ENCODE measurements around the gene SND1.

SND1 gene

GRCh38 chr7:127908430-127909258 is 256.6 kb downstream of the SND1 start (continued):
- TF ChIP-seq FEZF1 (tag by site-specific recombination; IDR thresholded peaks at IDR 0.05), result peak; percentile 94
- no peak for TF ChIP-seq ZNF707 (tag by site-specific recombination; IDR thresholded peaks at IDR 0.05)
- peak; percentile 39; the same call in 1 of the 2 replicates for TF ChIP-seq PRDM4 (tag by site-specific recombination; IDR thresholded peaks at IDR 0.05)
- TF ChIP-seq, protein P1, sequence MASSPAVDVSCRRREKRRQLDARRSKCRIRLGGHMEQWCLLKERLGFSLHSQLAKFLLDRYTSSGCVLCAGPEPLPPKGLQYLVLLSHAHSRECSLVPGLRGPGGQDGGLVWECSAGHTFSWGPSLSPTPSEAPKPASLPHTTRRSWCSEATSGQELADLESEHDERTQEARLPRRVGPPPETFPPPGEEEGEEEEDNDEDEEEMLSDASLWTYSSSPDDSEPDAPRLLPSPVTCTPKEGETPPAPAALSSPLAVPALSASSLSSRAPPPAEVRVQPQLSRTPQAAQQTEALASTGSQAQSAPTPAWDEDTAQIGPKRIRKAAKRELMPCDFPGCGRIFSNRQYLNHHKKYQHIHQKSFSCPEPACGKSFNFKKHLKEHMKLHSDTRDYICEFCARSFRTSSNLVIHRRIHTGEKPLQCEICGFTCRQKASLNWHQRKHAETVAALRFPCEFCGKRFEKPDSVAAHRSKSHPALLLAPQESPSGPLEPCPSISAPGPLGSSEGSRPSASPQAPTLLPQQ (tag by site-specific recombination; IDR thresholded peaks at IDR 0.05), result 0 out of 2 replicates have a peak, but pooled peaks have one; percentile 19
- TF ChIP-seq, protein P2, sequence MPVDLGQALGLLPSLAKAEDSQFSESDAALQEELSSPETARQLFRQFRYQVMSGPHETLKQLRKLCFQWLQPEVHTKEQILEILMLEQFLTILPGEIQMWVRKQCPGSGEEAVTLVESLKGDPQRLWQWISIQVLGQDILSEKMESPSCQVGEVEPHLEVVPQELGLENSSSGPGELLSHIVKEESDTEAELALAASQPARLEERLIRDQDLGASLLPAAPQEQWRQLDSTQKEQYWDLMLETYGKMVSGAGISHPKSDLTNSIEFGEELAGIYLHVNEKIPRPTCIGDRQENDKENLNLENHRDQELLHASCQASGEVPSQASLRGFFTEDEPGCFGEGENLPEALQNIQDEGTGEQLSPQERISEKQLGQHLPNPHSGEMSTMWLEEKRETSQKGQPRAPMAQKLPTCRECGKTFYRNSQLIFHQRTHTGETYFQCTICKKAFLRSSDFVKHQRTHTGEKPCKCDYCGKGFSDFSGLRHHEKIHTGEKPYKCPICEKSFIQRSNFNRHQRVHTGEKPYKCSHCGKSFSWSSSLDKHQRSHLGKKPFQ (tag by site-specific recombination; IDR thresholded peaks at IDR 0.05), result no peak
- TF ChIP-seq TCF7L2 (IDR thresholded peaks at IDR 0.05; ENCODE audit: borderline replicate concordance, low read depth, low read length), result peak; percentile 50; the same call in 1 of the 2 replicates
- TF ChIP-seq ZNF341 (tag by site-specific recombination; IDR thresholded peaks at IDR 0.05; ENCODE audit: low read depth), result 0 out of 2 replicates have a peak, but pooled peaks have one; percentile 11
- no peak for TF ChIP-seq PATZ1 (tag by site-specific recombination; IDR thresholded peaks at IDR 0.05)
- 0 out of 2 replicates have a peak, but pooled peaks have one; percentile 29 for TF ChIP-seq GFI1B (tag by site-specific recombination; IDR thresholded peaks at IDR 0.05)
- TF ChIP-seq MEIS1 (CRISPR knock-in tag; IDR thresholded peaks at IDR 0.05; ENCODE audit: borderline replicate concordance), result no peak
- TF ChIP-seq ZNF610 (tag by site-specific recombination; IDR thresholded peaks at IDR 0.05; ENCODE audit: borderline replicate concordance), result no peak
- peak; percentile 83 for TF ChIP-seq ZNF843 (tag by site-specific recombination; IDR thresholded peaks at IDR 0.05)
- peak; percentile 76 for TF ChIP-seq OSR2 (tag by site-specific recombination; IDR thresholded peaks at IDR 0.05)
- no peak for TF ChIP-seq ZNF394 (tag by site-specific recombination; IDR thresholded peaks at IDR 0.05; ENCODE audit: borderline replicate concordance)
- TF ChIP-seq KLF7 (tag by site-specific recombination; IDR thresholded peaks at IDR 0.05; ENCODE audit: borderline replicate concordance), result peak; percentile 66; the same call in 1 of the 2 replicates
- no peak for TF ChIP-seq ZBTB7A (tag by site-specific recombination; IDR thresholded peaks at IDR 0.05; ENCODE audit: low read depth)

- Histone ChIP-seq H3K27ac (ENCODE audit: extremely low read depth, low read depth, low read length) (no peak overlapping the region), H3K4me1 (ENCODE audit: control insufficient read depth, insufficient read depth, low read length) (peaks cover 38% of the 10 kb centered on the region), H3K9me3 (ENCODE audit: control insufficient read depth, insufficient read depth, low read depth, low read length) (no peaks in the 10 kb centered on the region), H3K4me3 (ENCODE audit: low read depth, low read length) (no peak overlapping the region), H3K36me3 (ENCODE audit: control insufficient read depth in 2 of 2, insufficient read depth in 1 of 2, low read length in 2 of 2) (no peaks in the 10 kb centered on the region; a peak in 1 of 3 replicates)
- peak; percentile 70 for TF ChIP-seq ZNF121 (tag by site-specific recombination; IDR thresholded peaks at IDR 0.05)
- TF ChIP-seq ZNF776 (tag by site-specific recombination; IDR thresholded peaks at IDR 0.05; ENCODE audit: borderline replicate concordance), result no peak
- ChIA-PET CTCF (no interaction called here), POLR2A (no interaction called here)
These were observed 257.6 kb downstream of the SND1 start for GRCh38 chr7:127909424-127910152.
